Activated CD4-positive, CD25-positive, alpha-beta regulatory T cell treated with anti-CD3 and anti-CD28 coated beads, Interleukin-2, amount 50 U/mL, for 16 hours (primary cell): Measurements from ENCODE around the gene SLCO2B1.

Source experiments
- DNase-seq: peaks from one replicate; pipeline ENCODE4 v3.0.0-alpha.2; 2020; ENCODE audit warnings: low read depth, low spot score

SLCO2B1 gene

GRCh38 chr11:75145196-75145971 lies 5.5 kb upstream of the SLCO2B1 start:
- DNase-seq = no peak

GRCh38 chr11:75145972-75146519 lies 4.9 kb upstream of the SLCO2B1 start:
- no peak for DNase-seq

- no peak for DNase-seq
Measured at GRCh38 chr11:75146711-75147110, 4.2 kb upstream of the SLCO2B1 start.

GRCh38 chr11:75147191-75147874 lies 3.6 kb upstream of the SLCO2B1 start:
- DNase-seq = no peak

DNA sequence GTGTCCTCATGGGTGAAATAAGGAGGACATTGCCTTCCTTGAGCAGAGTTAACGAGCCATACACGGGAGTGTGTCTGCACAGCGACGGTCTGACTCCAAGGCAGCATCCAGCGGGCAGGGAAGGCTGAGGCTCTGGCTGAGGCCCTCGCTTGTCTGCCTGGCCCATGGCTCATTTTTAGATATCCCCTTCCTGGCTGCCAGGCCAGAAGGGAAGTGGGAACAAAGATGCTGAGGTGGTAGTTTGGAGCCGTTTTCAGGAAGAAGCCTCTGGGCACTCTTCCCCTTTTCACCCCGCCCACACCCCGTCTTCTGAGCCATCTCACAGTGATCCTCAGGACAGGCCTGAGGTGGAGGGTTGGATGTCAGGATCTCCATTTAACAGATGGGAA lies 3.0 kb upstream of the SLCO2B1 start:
- no peak for DNase-seq

DNA sequence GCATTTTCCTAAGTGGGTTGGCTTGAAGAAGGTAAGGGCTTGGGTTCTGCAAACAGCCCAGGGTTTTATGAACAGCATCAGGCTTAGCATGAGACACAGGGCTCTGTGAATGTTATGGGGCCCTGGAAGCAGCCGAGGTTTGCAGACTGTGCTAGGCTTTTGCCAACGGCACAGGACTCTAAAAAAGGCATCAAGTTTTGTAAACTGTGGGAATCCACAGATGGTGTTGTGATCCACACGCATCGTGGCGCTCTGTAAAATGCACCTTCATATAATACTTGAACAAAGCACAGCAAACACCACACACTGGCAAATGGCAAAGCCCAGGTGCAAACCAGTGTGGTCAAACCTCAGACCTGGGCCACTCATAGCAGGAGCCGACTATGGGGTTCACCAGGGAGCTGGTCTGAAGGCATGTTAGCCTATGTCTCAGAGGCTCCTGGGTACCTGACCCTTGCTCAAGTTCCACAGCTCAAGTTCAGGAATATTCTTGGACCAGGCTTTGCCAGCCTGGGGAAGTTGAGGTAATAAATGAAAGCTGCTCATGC lies 2.4 kb upstream of the SLCO2B1 start:
- DNase-seq = no peak

- DNase-seq = no peak
Measured at GRCh38 chr11:75149766-75150465, 991 bp upstream of the SLCO2B1 start.

GRCh38 chr11:75151346-75152047 lies 590 bp downstream of the SLCO2B1 start:
- DNase-seq = no peak

- DNase-seq = no peak
Measured at GRCh38 chr11:75152090-75152489, 1.2 kb downstream of the SLCO2B1 start.

DNA sequence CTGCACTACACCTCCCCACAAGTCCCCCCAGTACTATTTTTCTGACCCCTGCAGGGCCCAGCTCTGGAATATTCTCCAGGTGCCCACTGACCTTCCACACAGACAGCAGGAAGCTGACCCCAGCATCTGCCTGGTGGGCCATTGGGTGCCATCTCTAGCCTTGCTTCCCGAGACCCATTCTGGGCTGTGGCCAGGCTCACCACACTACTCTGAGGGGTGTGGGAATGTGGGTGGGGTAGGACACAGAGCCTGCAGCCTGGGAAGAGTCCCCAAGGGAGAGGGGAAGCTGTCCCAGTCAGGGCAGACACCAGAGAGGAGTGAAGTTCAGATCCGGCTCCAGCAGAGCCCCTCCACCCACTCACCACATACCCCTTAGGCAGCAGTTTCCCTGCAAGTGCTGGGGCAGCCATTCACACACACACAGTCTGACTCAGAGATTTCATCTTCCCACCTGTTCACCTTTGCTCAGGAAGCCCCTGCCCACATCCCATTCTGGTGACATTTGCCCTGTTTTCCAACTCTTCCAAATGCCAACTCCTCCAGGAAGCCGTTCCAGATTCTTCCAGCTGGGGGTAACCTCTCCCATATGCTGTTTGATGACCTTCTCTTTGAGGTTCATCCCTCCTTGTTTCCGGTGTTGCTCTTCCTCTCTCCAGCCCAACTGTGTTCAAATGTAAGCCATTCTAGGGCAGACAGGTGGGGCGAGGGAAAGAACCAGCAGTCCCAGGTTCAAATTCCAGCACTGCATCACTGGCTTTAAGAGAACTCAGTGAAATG lies 1.9 kb downstream of the SLCO2B1 start:
- no peak for DNase-seq

DNA sequence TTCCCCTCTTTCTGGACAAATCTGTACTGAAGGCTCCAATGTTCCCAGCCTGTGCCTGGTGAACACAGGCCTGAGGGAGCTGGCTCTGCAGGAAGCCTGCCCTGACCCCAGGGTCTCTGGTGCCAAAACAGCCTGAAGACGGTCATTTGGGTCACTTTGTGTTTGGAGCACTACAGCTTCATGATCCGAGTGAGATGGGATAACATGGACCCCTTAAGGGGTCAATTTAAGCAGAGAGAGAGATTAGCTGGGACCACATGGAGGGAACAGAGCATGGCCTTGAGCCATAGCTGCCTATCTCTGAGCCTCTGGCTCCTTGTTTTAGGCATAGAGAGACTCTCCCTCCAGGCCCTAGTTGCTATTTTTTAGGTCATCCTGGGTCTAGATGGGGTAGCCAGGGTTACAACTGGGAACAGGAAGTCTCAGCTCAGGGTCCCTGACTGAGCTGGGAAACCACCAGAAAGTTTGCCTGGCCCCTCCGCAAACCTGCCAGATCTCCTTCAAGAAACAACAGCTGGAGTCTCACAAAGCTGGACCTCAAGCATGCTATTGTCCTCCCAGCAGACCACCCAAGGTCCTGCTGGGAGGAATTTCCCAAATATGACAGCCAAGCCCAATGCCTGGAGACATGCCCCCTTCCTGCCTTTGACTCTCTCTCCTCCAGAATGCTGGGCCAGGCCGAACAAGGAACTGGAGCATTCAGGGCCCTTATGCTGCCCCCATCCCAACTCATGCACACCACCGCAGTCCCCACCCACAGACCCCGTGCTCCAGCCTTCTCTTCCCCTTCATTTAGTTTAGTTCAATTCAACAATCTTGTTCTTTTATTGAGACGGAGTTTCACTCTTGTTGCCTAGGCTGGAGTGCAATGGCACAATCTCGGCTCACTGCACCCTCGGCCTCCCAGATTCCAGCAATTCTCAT lies 4.0 kb downstream of the SLCO2B1 start:
- DNase-seq = no peak

DNA sequence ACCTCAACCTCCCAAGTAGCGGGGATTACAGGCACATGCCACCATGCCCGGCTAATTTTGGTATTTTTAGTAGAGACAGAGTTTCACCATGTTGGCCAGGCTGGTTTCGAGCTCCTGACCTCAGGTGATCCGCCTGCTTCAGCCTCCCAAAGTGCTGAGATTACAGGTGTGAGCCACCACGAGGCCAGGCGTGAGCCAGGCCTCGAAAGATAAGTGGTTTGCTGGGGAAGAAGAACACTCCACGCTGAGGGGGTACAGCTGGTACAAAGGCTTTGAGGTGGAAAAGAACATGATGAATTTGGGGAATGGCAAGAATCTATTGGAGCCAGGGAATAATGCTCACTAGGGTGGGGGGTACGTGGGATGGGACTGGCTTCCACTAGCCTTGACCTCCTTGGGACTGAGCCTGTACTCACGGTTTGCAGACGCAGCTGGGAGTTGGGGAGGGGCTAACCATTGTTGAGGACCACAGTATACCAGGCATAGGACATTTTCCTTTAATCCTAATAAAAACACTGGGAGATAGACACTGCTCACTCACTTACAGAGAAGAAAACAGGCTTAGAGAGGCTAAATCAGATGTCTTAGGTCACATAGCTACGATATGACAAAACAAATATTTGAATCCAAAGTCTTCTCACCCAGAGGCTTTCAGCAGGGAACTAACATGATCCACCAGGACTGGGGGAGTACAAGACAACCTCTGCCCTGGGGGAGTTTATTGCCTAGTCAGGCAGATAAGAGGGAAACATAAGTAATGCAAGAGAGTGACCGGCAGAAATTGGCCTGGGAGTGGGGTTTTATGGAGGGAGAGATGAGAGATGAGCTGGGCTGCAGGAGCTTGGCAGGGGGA lies 4.9 kb downstream of the SLCO2B1 start:
- DNase-seq = no peak

GRCh38 chr11:75158241-75158640 lies 7.3 kb downstream of the SLCO2B1 start:
- no peak for DNase-seq

DNA sequence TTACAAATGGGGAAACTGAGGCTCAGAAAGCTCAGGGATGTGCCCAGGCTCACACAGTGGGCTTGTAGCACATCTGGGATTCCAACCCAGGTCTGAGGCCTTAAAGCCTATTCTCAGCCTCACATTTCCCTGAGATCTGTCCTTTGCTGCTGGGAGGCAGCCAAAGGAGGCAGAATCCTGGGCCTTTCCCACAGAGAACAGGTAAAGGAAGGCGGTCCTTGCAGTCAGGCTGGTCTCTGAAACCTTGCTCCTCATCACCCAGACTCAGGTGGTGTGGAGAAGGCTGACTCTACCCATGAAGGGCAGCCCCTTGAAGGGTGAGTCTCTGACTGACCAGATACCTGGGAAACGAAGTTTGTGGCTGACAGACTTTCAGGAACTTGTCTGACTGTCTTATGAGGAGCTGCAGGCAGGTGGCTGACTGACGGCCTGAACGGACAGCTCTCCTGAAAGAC lies 7.8 kb downstream of the SLCO2B1 start:
- DNase-seq = no peak

DNA sequence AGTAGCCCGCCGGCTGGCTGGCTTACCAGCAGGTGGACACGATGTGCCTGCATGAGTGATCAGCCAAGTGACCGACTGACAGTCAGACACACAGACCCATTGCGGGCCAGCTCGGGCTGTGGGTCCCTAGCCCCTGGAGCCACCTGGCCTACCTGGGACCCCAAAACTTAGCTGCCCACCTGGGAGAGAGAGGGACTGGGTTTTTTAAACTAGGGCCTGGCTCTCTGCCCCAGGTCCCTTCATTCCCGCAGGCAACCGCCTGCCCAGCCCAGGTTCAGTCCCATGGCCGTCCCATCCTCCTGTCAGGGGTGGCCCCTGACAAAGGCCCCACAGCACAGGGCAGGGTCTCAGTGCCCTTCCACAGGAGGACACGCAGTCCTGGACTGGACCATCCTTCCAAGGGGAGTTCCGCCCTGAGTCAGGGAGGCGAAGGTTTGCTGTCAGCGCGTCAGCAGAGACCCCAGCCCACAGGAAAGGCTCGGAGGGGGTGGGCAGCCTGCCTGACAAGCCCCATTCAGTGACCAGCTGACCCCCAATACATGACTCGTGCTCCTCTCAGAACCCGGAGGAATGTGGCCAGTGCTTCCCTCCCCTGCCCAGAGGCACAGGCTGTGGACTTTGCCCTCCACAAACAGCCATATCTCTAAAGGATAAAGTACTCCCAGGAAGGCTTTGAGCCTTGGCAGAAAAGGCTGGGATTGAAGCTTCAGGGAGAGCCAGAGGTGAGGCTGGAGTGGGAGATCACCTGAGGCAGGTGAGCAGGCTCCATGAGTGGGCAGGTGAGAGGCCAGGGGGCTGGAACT lies 8.4 kb downstream of the SLCO2B1 start:
- no peak for DNase-seq

- no peak for DNase-seq
Measured at GRCh38 chr11:75160220-75160757, 9.4 kb downstream of the SLCO2B1 start.

GRCh38 chr11:75160880-75161279 lies 10.0 kb downstream of the SLCO2B1 start:
- no peak for DNase-seq
